Lower leg skin (tissue), 4 donors: ENCODE results near the gene YBEY. TPM values are rescaled to one million over a fixed set of nuclear protein-coding genes. Genes with fewer than 3 reads are reported as not detected.

Source experiments
- DNase-seq, 2 donors: peaks; one replicate each; pipeline ENCODE4 v3.0.0-alpha.2; 2019; ENCODE audit warnings: low spot score in 2 of 2
- H3K4me3 ChIP-seq: fragments of 200-600 bp; sonication (generic); 2 replicates; pipeline ENCODE4 v1.5.1; 2017; ENCODE audit warnings: mild to moderate bottlenecking, low read depth; ENCODE audit not compliant: poor library complexity, severe bottlenecking
- POLR2A ChIP-seq, 2 donors: fragments of 450-650 bp; IDR thresholded peaks; one replicate each; pipeline ENCODE4 v1.6.1; 2016 to 2017; ENCODE audit warnings: antibody characterized with exemption in 2 of 2, mild to moderate bottlenecking in 1 of 2, moderate library complexity in 1 of 2
- WGBS, 2 donors: methylation state at CpG; one replicate each; pipeline ENCODE4 v1.1.5; 2018; 5-methylcytosine and 5-hydroxymethylcytosine counted together
- intact Hi-C: fragments of 100-400 bp; cut with DNase I; formaldehyde crosslinking; loops from one replicate; pipeline ENCODE4 v1.15.0; 2023; ENCODE audit warnings: low total_unique reads
- total RNA-seq, 4 donors: library from RNA; depleted of rRNA; stranded (reverse); fragments of >200 nt; gene quantifications; one replicate each; pipeline ENCODE4 v1.1.0, GENCODE V29; 2016
- TF ChIP-seq, protein P1 (sequence below), 3 donors: fragments of 450-650 bp; IDR thresholded peaks; one replicate each; pipeline ENCODE4 v1.5.1; 2016; ENCODE audit warnings: antibody characterized with exemption in 3 of 3, mild to moderate bottlenecking in 3 of 3, moderate library complexity in 2 of 3

YBEY gene
- total RNA-seq, 4 donors from 2014 or later: 7.4 to 21.7 (median 17.0) TPM

DNA sequence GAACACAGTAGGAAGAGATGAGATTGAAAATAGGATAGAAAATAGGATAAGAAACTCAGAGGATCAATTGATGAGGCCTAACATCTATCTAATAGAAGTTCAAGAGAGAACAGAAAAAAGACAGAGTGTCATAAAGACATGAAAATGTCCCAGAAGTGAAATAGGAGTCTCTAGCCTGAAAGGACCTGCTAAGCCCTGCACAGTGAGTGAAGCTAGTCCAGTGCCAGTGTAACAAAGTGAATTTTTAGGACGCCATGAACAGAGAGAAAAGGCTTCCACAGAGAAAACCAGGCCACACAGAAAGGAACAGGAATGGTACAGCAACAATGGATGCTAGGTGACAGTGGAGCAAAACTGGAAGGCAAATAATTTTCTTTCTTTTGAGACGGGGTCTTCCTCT is 37.3 kb upstream of the YBEY start:
- intact Hi-C loops: no loop called here
- WGBS, 2 donors: 83 to 91% methylated on average over 2 of the region's 2 CpGs
- no peak for DNase-seq

DNA sequence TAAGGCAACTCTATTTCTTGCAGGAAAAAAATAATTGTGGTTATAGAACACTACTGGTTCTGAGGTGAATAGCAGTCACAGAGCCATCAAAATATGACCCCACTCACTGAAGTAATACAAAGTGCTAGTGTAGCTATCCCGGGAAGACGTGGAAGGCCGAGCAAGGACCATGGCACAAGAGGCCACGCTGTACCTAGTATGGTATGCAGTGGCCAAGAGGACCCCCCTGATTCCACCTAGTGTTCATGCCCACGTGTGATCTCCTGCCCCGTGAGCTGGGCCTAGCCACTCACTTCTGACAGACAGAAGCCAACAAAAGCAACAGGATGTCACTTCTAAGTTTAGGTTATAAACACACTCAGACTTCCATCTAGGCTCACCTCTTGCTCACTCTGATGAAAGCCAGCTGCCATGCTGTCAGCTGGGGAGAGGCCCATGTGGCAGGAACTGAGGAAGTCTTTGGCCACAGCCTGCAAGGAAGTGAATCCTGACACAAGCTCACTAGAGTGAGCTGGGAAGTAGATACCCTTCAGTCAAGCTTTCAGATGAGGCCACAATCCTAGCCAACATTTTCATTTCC is 35.9 kb upstream of the YBEY start:
- 89 to 93% methylated on average over 6 of the region's 6 CpGs for WGBS, 2 donors
- DNase-seq: no peak
- intact Hi-C loops: no loop called here
- TF ChIP-seq, protein P1, sequence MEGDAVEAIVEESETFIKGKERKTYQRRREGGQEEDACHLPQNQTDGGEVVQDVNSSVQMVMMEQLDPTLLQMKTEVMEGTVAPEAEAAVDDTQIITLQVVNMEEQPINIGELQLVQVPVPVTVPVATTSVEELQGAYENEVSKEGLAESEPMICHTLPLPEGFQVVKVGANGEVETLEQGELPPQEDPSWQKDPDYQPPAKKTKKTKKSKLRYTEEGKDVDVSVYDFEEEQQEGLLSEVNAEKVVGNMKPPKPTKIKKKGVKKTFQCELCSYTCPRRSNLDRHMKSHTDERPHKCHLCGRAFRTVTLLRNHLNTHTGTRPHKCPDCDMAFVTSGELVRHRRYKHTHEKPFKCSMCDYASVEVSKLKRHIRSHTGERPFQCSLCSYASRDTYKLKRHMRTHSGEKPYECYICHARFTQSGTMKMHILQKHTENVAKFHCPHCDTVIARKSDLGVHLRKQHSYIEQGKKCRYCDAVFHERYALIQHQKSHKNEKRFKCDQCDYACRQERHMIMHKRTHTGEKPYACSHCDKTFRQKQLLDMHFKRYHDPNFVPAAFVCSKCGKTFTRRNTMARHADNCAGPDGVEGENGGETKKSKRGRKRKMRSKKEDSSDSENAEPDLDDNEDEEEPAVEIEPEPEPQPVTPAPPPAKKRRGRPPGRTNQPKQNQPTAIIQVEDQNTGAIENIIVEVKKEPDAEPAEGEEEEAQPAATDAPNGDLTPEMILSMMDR (IDR thresholded peaks at IDR 0.05): no peak
- TF ChIP-seq POLR2A (IDR thresholded peaks at IDR 0.05): no peak
- H3K4me3 ChIP-seq: no peak overlapping the region

More for the DNA sequence above, 37.3 kb upstream of the YBEY start:
- TF ChIP-seq, protein P1 (IDR thresholded peaks at IDR 0.05): no peak
- no peak for TF ChIP-seq POLR2A (IDR thresholded peaks at IDR 0.05)
- no peak overlapping the region for H3K4me3 ChIP-seq

DNA sequence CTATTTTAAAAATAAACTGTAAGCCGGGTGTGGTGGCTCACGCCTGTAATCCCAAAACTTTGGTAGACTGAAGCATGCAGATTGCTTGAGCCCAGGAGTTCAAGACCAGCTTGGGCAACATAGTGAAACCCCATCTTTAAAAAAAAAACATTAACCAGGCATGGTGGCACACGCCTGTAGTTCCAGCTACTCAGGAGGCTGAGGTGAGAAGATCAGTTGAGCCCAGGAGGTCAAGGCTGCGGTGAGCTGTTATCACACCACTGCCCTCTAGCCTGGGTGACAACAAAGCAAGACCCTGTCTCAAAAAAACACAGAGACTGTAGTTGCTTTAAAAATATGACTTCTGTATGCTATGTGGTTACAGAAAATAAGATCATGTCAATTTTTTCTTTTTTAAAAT is 33.3 kb upstream of the YBEY start:
- WGBS, 2 donors: 94 to 97% methylated on average over 4 of the region's 4 CpGs
- intact Hi-C loops: no loop called here
- H3K4me3 ChIP-seq: no peak overlapping the region
- TF ChIP-seq, protein P1 (IDR thresholded peaks at IDR 0.05): no peak
- no peak for TF ChIP-seq POLR2A (IDR thresholded peaks at IDR 0.05)
- no peak for DNase-seq

DNA sequence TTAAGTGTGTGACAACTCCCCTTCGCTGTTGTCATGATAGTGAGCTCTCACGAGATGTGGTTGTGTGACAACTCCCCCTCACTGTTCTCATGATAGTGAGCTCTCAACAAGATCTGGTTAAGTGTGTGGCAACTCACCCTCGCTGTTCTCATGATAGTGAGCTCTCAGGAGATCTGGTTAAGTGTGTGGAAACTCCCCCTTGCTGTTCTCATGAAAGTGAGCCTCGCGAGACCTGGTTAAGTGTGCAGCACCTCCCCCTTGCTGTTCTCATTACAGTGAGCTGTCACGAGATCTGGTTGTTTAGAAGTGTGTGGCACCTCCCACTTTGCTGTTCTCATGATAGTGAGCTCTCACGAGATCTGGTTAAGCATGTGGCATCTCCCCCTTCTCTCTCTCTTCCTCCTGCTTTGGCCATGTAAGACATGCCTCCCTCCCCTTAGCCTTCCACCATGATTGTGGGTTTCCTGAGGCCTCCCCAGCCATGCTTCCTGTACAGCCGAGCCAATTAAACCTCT is 32.5 kb upstream of the YBEY start:
- intact Hi-C loops: no loop called here
- TF ChIP-seq, protein P1 (IDR thresholded peaks at IDR 0.05): no peak
- no peak for TF ChIP-seq POLR2A (IDR thresholded peaks at IDR 0.05)

DNA sequence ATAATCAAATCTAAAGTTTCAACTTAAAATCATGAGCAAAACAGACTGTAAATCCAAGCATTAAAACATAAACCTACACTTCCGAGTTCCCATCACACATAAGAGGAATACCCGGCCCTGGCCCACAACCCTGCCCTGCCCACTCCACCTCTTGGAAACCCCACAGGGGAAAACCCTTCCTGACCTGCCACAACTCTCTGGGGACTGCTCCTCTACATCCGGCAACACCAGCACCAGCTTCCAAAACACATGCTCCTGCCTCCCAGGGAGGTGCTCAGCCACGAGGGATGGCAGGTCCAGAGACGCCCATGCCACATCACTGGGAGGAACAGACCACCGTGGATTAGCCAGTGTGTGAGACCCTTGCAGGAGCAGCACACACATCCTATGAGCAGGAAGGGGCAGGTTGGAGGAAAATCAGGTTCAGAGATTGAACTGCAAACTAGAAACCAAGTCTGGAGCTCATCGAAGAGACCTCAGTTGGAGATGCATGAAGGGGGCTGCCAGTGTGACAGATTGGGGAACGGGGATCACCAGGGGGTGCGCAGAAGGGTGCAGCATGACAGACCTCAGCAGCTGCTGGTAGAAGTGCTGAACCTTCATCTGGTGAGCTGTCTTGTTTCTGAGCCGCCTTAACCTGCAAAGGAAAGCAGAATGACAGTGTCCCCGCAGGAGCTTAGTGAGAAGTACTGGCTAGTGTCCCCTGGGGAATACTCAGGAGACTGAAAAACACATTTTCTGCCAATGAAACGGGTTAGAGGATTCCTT is 31.8 kb upstream of the YBEY start:
- intact Hi-C loops: no loop called here
- DNase-seq: no peak
- TF ChIP-seq, protein P1 (IDR thresholded peaks at IDR 0.05): no peak
- no peak for TF ChIP-seq POLR2A (IDR thresholded peaks at IDR 0.05)
- WGBS, 2 donors: 83 to 89% methylated on average over 12 of the region's 12 CpGs
- H3K4me3 ChIP-seq: no peak overlapping the region

More for the DNA sequence above, 32.5 kb upstream of the YBEY start:
- no peak for DNase-seq
- H3K4me3 ChIP-seq: no peak overlapping the region
- WGBS, 2 donors: 79 to 82% methylated on average over 7 to 8 of the region's 8 CpGs
